ENCODE data around the gene ZNF595.
"Not testable (repeated sequence)": the region's sequence is repeated elsewhere in the genome, so short reads cannot be mapped to it uniquely, and the experiment has no call there.

- TF ChIP-seq, protein P1, sequence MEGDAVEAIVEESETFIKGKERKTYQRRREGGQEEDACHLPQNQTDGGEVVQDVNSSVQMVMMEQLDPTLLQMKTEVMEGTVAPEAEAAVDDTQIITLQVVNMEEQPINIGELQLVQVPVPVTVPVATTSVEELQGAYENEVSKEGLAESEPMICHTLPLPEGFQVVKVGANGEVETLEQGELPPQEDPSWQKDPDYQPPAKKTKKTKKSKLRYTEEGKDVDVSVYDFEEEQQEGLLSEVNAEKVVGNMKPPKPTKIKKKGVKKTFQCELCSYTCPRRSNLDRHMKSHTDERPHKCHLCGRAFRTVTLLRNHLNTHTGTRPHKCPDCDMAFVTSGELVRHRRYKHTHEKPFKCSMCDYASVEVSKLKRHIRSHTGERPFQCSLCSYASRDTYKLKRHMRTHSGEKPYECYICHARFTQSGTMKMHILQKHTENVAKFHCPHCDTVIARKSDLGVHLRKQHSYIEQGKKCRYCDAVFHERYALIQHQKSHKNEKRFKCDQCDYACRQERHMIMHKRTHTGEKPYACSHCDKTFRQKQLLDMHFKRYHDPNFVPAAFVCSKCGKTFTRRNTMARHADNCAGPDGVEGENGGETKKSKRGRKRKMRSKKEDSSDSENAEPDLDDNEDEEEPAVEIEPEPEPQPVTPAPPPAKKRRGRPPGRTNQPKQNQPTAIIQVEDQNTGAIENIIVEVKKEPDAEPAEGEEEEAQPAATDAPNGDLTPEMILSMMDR (IDR thresholded peaks at IDR 0.05): not testable (repeated sequence)
- not testable (repeated sequence) for TF ChIP-seq POLR2AphosphoS5, POLR2A (IDR thresholded peaks at IDR 0.05)
Observed at GRCh38 chr4:22882-23281, 30.2 kb upstream of the ZNF595 start.

All from prostate gland (tissue), 2 donors.